ENCODE measurements around the gene ATXN10.

The ATXN10 gene

GRCh38 chr22:45860201-45860600, 188.6 kb downstream of the ATXN10 start:
- no peak for TF ChIP-seq CTCF (IDR thresholded peaks at IDR 0.05; ENCODE audit: control extremely low read depth, extremely low read depth, low read depth, missing control alignments)
- POLR2A ChIA-PET = no interaction called here
- no peak for DNase-seq (ENCODE audit: extremely low spot score)
- CTCF ChIA-PET = no interaction called here

GRCh38 chr22:45861259-45861658, 189.6 kb downstream of the ATXN10 start:
- DNase-seq (ENCODE audit: extremely low spot score) = no peak
- ChIA-PET CTCF (interaction anchor here (4.3 kb wide), 1 partner anchor 15 kb away, joined by 47 read pairs; no protein-coding TSS in a partner anchor), POLR2A (no interaction called here)
- TF ChIP-seq CTCF (IDR thresholded peaks at IDR 0.05; ENCODE audit: control extremely low read depth, extremely low read depth, low read depth, missing control alignments) = no peak

- CTCF ChIA-PET = interaction anchor here (0.7 to 4.3 kb wide), 26 partner anchors 11 to 301 kb away, joined by 3 to 47 read pairs (median 5); no protein-coding TSS in a partner anchor
- POLR2A ChIA-PET = no interaction called here
- peak; percentile 73 for TF ChIP-seq CTCF (IDR thresholded peaks at IDR 0.05; ENCODE audit: control extremely low read depth, extremely low read depth, low read depth, missing control alignments)
- DNase-seq (ENCODE audit: extremely low spot score) = peak; percentile 81
Measured at GRCh38 chr22:45863981-45864751, 192.5 kb downstream of the ATXN10 start.

- POLR2A ChIA-PET = no interaction called here
- TF ChIP-seq CTCF (IDR thresholded peaks at IDR 0.05; ENCODE audit: control extremely low read depth, extremely low read depth, low read depth, missing control alignments) = no peak
- CTCF ChIA-PET = interaction anchor here (0.9 to 4.3 kb wide), 11 partner anchors 11 to 300 kb away, joined by 3 to 47 read pairs (median 7); no protein-coding TSS in a partner anchor
- no peak for DNase-seq (ENCODE audit: extremely low spot score)
Measured at GRCh38 chr22:45864959-45865476, 193.4 kb downstream of the ATXN10 start.

GRCh38 chr22:45865561-45866125, 194.0 kb downstream of the ATXN10 start:
- no peak for TF ChIP-seq CTCF (IDR thresholded peaks at IDR 0.05; ENCODE audit: control extremely low read depth, extremely low read depth, low read depth, missing control alignments)
- ChIA-PET CTCF (interaction anchor here (2.6 to 4.3 kb wide), 2 partner anchors 11 to 199 kb away, joined by 11 to 47 read pairs; no protein-coding TSS in a partner anchor), POLR2A (no interaction called here)
- no peak for DNase-seq (ENCODE audit: extremely low spot score)

- DNase-seq (ENCODE audit: extremely low spot score) = peak; percentile 22
- CTCF ChIA-PET = no interaction called here
- POLR2A ChIA-PET = no interaction called here
- no peak for TF ChIP-seq CTCF (IDR thresholded peaks at IDR 0.05; ENCODE audit: control extremely low read depth, extremely low read depth, low read depth, missing control alignments)
Measured at GRCh38 chr22:45866126-45866645, 194.6 kb downstream of the ATXN10 start.

All from GM10248 (cell line).